Right cardiac atrium (tissue), 5 donors: ENCODE results near the gene ERCC6L. TPM values are rescaled to one million over a fixed set of nuclear protein-coding genes. Genes with fewer than 3 reads are reported as not detected.
"Not testable (repeated sequence)": the region's sequence is repeated elsewhere in the genome, so short reads cannot be mapped to it uniquely, and the experiment has no call there.

ENCODE experiments used
- ATAC-seq, 2 donors: fragments of 200-7000 bp; cut with Tn5 transposase; one replicate each; pipeline versions ENCODE4 v1.8.0 to v1.9.1; 2020; ENCODE audit warnings: moderate library complexity in 2 of 2, mild to moderate bottlenecking in 1 of 2
- DNase-seq, 3 donors: peaks; one replicate each; pipeline ENCODE4 v3.0.0-alpha.2; 2020
- H3K27ac ChIP-seq: one replicate; pipeline ENCODE4 v1.5.1; 2013; ENCODE audit warnings: mild to moderate bottlenecking, low read length, control low read depth, moderate library complexity
- H3K27me3 ChIP-seq: one replicate; pipeline ENCODE4 v1.6.1; 2013; ENCODE audit not compliant: control insufficient read depth, insufficient read depth
- H3K4me1 ChIP-seq: one replicate; pipeline ENCODE4 v1.6.1; 2013; ENCODE audit warnings: low read length; ENCODE audit not compliant: control insufficient read depth, insufficient read depth
- H3K4me3 ChIP-seq: one replicate; pipeline ENCODE4 v1.5.1; 2013; ENCODE audit warnings: low read length, control low read depth
- H3K9me3 ChIP-seq: one replicate; pipeline ENCODE4 v1.6.1; 2013; ENCODE audit warnings: low read length; ENCODE audit not compliant: control insufficient read depth
- WGBS: extraction: QIAGEN DNeasy Blood & Tissue Kit; methylation state at CpG from one replicate; pipeline ENCODE4 v1.1.7; 2013; 5-methylcytosine and 5-hydroxymethylcytosine counted together
- intact Hi-C, 4 donors: fragments of 100-400 bp; cut with DNase I; formaldehyde crosslinking; loops; one replicate each; pipeline versions ENCODE4 v1.11.0 to v1.14.0; 2022 to 2023
- polyA plus RNA-seq: library from polyadenylated mRNA; stranded (reverse); fragments of 200-250 nt; gene quantifications from one replicate; pipeline ENCODE4 v1.2.3, GENCODE V29; 2013
- total RNA-seq, 4 donors: library from RNA; stranded (reverse); fragmentation: NEBNext Ultra II Directional; extraction: Animal tissue kit (Norgen Biotek cat#: 25700); gene quantifications; one replicate each; pipeline ENCODE4 v1.2.1, GENCODE V29; 2021
- donor health status: healthy with polysubstance abuse.
- donor health status: DM: no; HTN: yes; CAD: no.
- donor health status: DM: no; HTN: no; CAD: no.
- donor health status: DM: no; HTN: yes; CAD: no; lungs with severe emphysema.
- donor health status: DM: yes; HTN: yes; CAD: no.

The ERCC6L gene
- total and polyA plus RNA-seq, 5 donors: 0.06 to 0.11 (median 0.10) TPM; not detected in 1

GRCh38 chrX:72205706-72206105 lies 33.1 kb downstream of the ERCC6L start:
- H3K4me1 ChIP-seq: no peaks in the 10 kb centered on the region
- DNase-seq (no peak), ATAC-seq (no peak)
- H3K4me3 ChIP-seq: no peak overlapping the region
- no peaks in the 10 kb centered on the region for H3K9me3 ChIP-seq
- intact Hi-C loops: no loop called here
- H3K27ac ChIP-seq: no peak overlapping the region
- 91% methylated on average over 2 of the region's 2 CpGs for WGBS
- H3K27me3 ChIP-seq: no peaks in the 10 kb centered on the region

- no peaks in the 10 kb centered on the region for H3K9me3 ChIP-seq
- no peak overlapping the region for H3K4me3 ChIP-seq
- 93% methylated on average over 6 of the region's 6 CpGs for WGBS
- no peaks in the 10 kb centered on the region for H3K4me1 ChIP-seq
- ATAC-seq (no peak), DNase-seq (no peak)
- intact Hi-C loops: no loop called here
- H3K27ac ChIP-seq: no peak overlapping the region
- H3K27me3 ChIP-seq: no peaks in the 10 kb centered on the region
These were observed 35.4 kb downstream of the ERCC6L start for GRCh38 chrX:72203421-72203820.

- no peak for ATAC-seq
- WGBS: 78% methylated on average over 4 of the region's 4 CpGs
- intact Hi-C loops: no loop called here
- no peak for DNase-seq
- H3K9me3 ChIP-seq: no peaks in the 10 kb centered on the region
- H3K27ac ChIP-seq: no peak overlapping the region
- H3K4me1 ChIP-seq: no peaks in the 10 kb centered on the region
- H3K4me3 ChIP-seq: no peak overlapping the region
- no peaks in the 10 kb centered on the region for H3K27me3 ChIP-seq
These were observed 35.9 kb downstream of the ERCC6L start for GRCh38 chrX:72202792-72203401.

- no peaks in the 10 kb centered on the region for H3K9me3 ChIP-seq
- H3K4me1 ChIP-seq: no peaks in the 10 kb centered on the region
- intact Hi-C loops: no loop called here
These were observed 36.8 kb downstream of the ERCC6L start for GRCh38 chrX:72201836-72202536.

GRCh38 chrX:72182924-72183323 lies 55.9 kb downstream of the ERCC6L start:
- no peak for DNase-seq
- ATAC-seq: no peak
- intact Hi-C loops: no loop called here
- Histone ChIP-seq H3K9me3 (no peaks in the 10 kb centered on the region), H3K4me3 (no peak overlapping the region), H3K4me1 (peaks cover 5% of the 10 kb centered on the region), H3K27ac (no peak overlapping the region), H3K27me3 (no peaks in the 10 kb centered on the region)
- 100% methylated on average over 2 of the region's 2 CpGs for WGBS

More at GRCh38 chrX:72201836-72202536, 36.8 kb downstream of the ERCC6L start:
- Histone ChIP-seq H3K4me3 (no peak overlapping the region), H3K27ac (no peak overlapping the region), H3K27me3 (no peaks in the 10 kb centered on the region)
- WGBS: 70% methylated on average over 7 of the region's 7 CpGs
- ATAC-seq (peak in 1 of 2 donors; percentile 58), DNase-seq (no peak)

- WGBS: under 1% methylated on average over 46 of the region's 46 CpGs
- Histone ChIP-seq H3K4me3 (peak within 1 kb of the TSS; percentile 83), H3K9me3 (no peaks in the 10 kb centered on the region), H3K4me1 (peaks cover 5% of the 10 kb centered on the region), H3K27me3 (no peaks in the 10 kb centered on the region), H3K27ac (peak within 1 kb of the TSS; percentile 94)
- peak; percentile 93 to 96 (median 94) for DNase-seq
- intact Hi-C loops: no loop called here
- peak; percentile 99 for ATAC-seq
These were observed 57.4 kb downstream of the ERCC6L start, which contains the start of gene PIN4 for GRCh38 chrX:72181178-72182125. Gene PIN4, plus strand, starts transcription at chrX:72181757. Its CDS starts 29 bp downstream, at chrX:72181786.

GRCh38 chrX:72180539-72180938 lies 58.3 kb downstream of the ERCC6L start:
- H3K27me3 ChIP-seq: no peaks in the 10 kb centered on the region
- WGBS: 36% methylated on average over 1 of the region's 1 CpG
- H3K4me1 ChIP-seq: peaks cover 5% of the 10 kb centered on the region
- ATAC-seq (no peak), DNase-seq (no peak)
- no peaks in the 10 kb centered on the region for H3K9me3 ChIP-seq
- peak overlapping the region; percentile 83 for H3K4me3 ChIP-seq
- intact Hi-C loops: no loop called here
- H3K27ac ChIP-seq: peak overlapping the region; percentile 64

- WGBS: 47% methylated on average over 2 of the region's 2 CpGs
- Histone ChIP-seq H3K27me3 (no peaks in the 10 kb centered on the region), H3K27ac (no peak overlapping the region), H3K9me3 (no peaks in the 10 kb centered on the region), H3K4me1 (no peaks in the 10 kb centered on the region), H3K4me3 (no peak overlapping the region)
- DNase-seq (no peak), ATAC-seq (no peak)
- intact Hi-C loops: no loop called here
These were observed 61.8 kb downstream of the ERCC6L start for GRCh38 chrX:72176981-72177380.

GRCh38 chrX:72176289-72176688 lies 62.5 kb downstream of the ERCC6L start:
- DNase-seq, H3K27ac ChIP-seq, H3K27me3 ChIP-seq, H3K4me1 ChIP-seq, ATAC-seq, intact Hi-C loops, H3K4me3 ChIP-seq, H3K9me3 ChIP-seq: not testable (repeated sequence)
- 100% methylated on average over 3 of the region's 5 CpGs for WGBS

- Histone ChIP-seq H3K4me3 (peak overlapping the region; percentile 25), H3K27ac (no peak overlapping the region), H3K4me1 (no peaks in the 10 kb centered on the region), H3K9me3 (no peaks in the 10 kb centered on the region), H3K27me3 (no peaks in the 10 kb centered on the region)
- intact Hi-C loops: no loop called here
- no peak for ATAC-seq
- no peak for DNase-seq
- WGBS: 53% methylated on average over 6 of the region's 6 CpGs
These were observed 69.7 kb downstream of the ERCC6L start for GRCh38 chrX:72169008-72169728.
